CD4-positive, CD25-positive, alpha-beta regulatory T cell (primary cell): Measurements from ENCODE around the gene TMEM127. TPM values are rescaled to one million over a fixed set of nuclear protein-coding genes. Genes with fewer than 3 reads are reported as not detected.
A peak's percentile ranks its signal among the peaks of the same experiment; 100 is the strongest.

Experiments
- ATAC-seq, 2 donors: fragments of 150-1000 bp; cut with Tn5 transposase; one replicate each; pipeline ENCODE4 v1.10.0; 2021; ENCODE audit warnings: low read depth in 2 of 2, moderate number of reproducible peaks in 2 of 2, moderate library complexity in 1 of 2
- DNase-seq, 3 donors: peaks; one replicate each; pipeline versions ENCODE4 v3.0.0 to v3.0.0-alpha.2; 2012 to 2022; ENCODE audit warnings: mixed read lengths in 1 of 3
- H3K27ac ChIP-seq: one replicate; pipeline ENCODE4 v1.7.0; 2013; ENCODE audit warnings: mild to moderate bottlenecking, low read length; ENCODE audit not compliant: insufficient read depth, poor library complexity, severe bottlenecking
- H3K27me3 ChIP-seq: one replicate; pipeline ENCODE4 v1.7.0; 2013; ENCODE audit warnings: low read length; ENCODE audit not compliant: control insufficient read depth, insufficient read depth
- H3K36me3 ChIP-seq: one replicate; pipeline ENCODE4 v1.7.0; 2013; ENCODE audit warnings: mild to moderate bottlenecking, low read length, moderate library complexity; ENCODE audit not compliant: control insufficient read depth, insufficient read depth
- H3K4me1 ChIP-seq: 2 replicates; pipeline ENCODE4 v1.7.0; 2013; ENCODE audit warnings: mild to moderate bottlenecking, low read length; ENCODE audit not compliant: insufficient read depth, control insufficient read depth, poor library complexity, severe bottlenecking
- H3K4me3 ChIP-seq: one replicate; pipeline ENCODE4 v1.7.0; 2013; ENCODE audit warnings: low read depth, mild to moderate bottlenecking, low read length, moderate library complexity
- H3K9me3 ChIP-seq, 2 experiments: 1 replicate in 1 of 2; 2 replicates in 1 of 2; pipeline ENCODE4 v1.7.0; 2013; ENCODE audit warnings: low read length in 2 of 2, mild to moderate bottlenecking in 1 of 2, moderate library complexity in 1 of 2; ENCODE audit not compliant: control insufficient read depth in 2 of 2
- H3K27ac Mint-ChIP-seq, 3 donors: one replicate each; pipeline ENCODE4 v1.8.0; 2020 to 2022; ENCODE audit warnings: mild to moderate bottlenecking in 3 of 3, mixed read lengths in 3 of 3, moderate library complexity in 2 of 3
- H3K27me3 Mint-ChIP-seq: one replicate; pipeline ENCODE4 v1.8.0; 2022; ENCODE audit warnings: mild to moderate bottlenecking, mixed read lengths
- H3K36me3 Mint-ChIP-seq: one replicate; pipeline ENCODE4 v1.8.0; 2020; ENCODE audit warnings: mixed read lengths
- H3K4me1 Mint-ChIP-seq, 4 donors: one replicate each; pipeline ENCODE4 v1.8.0; 2020 to 2022; ENCODE audit warnings: mixed read lengths in 4 of 4, mild to moderate bottlenecking in 1 of 4
- H3K4me3 Mint-ChIP-seq, 4 donors: one replicate each; pipeline ENCODE4 v1.8.0; 2020 to 2022; ENCODE audit warnings: mild to moderate bottlenecking in 4 of 4, mixed read lengths in 4 of 4, moderate library complexity in 3 of 4
- H3K9me3 Mint-ChIP-seq, 7 donors: one replicate each; pipeline ENCODE4 v1.8.0; 2020 to 2022; ENCODE audit warnings: mixed read lengths in 7 of 7, mild to moderate bottlenecking in 3 of 7, moderate library complexity in 2 of 7
- polyA plus RNA-seq, 4 donors: library from polyadenylated mRNA; unstranded; fragments of 300-500 nt; fragmentation: Illumina TruSeq; gene quantifications; one replicate each; pipeline ENCODE4 v1.2.3, GENCODE V29; 2021
- total RNA-seq: library from RNA; stranded (reverse); gene quantifications from one replicate; pipeline ENCODE4 v1.2.3, GENCODE V29; 2022

The TMEM127 gene
- total and polyA plus RNA-seq, 5 donors from 2014 or later: 27.6 to 54.3 (median 37.5) TPM

DNA sequence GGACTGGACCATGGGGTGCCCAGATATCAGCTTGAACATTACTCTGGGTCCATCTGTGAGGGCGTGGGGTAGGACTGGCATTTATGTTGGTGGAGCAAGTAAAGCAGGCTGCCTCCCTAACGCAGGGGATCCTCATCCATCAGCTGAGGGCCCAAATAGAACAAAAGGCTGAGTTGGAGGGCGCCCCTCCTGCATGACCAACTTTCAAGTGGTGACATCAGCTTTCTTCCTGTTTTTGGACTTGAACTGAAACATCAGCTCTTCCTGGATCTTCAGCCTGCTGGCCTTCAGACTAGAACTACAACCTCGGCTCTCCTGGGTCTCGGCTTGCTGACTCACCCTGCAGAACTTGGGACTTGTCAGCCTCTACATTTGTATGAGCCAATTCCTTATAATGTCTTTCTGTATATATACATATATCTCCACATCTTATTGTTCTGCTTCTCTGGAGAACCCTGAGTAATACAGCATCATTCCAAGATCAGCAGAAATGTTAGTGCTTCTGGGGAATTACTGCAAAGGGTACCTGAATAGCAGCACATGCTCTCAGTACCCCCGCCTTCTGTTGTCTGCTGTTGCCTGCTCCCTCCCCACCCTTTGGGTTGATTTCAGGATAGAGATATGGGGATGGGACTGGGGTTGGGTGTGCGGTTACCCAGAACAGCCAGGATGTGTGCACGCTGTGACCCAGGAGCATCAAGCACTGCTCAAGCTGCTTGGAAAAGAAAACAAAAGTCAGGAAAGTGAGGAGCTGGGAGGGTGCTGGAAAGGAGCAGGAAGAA lies 20.0 kb downstream of the TMEM127 start:
- no peak overlapping the region for H3K27ac ChIP-seq
- H3K36me3 ChIP-seq: no peaks in the 10 kb centered on the region
- Mint-ChIP-seq H3K9me3 (peaks cover 0 to 1% (median 0%) of the 10 kb centered on the region in 7 donors), H3K36me3 (peaks cover 6% of the 10 kb centered on the region), H3K27me3 (no peaks in the 10 kb centered on the region), H3K4me1 (peaks cover 24 to 57% (median 40%) of the 10 kb centered on the region in 4 donors), H3K27ac (peak overlapping the region; percentile 71 to 92 (median 86)), H3K4me3 (peak overlapping the region in 2 of 4 donors; percentile 1 to 26)
- ATAC-seq (no peak), DNase-seq (peak in 1 of 3 donors; percentile 44)
- peaks cover 29% of the 10 kb centered on the region for H3K4me1 ChIP-seq
- no peak overlapping the region for H3K4me3 ChIP-seq
- H3K27me3 ChIP-seq: no peaks in the 10 kb centered on the region
- H3K9me3 ChIP-seq: no peaks in the 10 kb centered on the region

DNA sequence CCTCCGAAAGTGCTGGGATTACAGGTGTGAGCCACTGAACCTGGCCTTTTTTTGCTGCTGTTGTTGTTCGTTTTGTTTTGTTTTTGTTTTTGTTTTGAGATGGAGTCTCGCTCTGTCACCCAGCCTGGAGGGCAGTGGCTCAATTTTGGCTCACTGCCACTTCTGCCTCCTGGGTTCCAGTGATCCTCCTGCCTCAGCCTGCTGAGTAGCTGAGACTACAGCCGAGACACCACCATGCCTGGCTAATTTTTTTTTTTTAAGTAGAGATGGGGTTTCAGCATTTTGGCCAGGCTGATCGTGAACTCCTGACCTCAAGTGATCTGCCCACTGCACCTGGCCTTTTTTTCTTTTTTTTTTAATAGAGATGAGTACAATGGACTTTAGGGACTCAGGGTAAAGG lies 22.0 kb downstream of the TMEM127 start:
- Histone ChIP-seq H3K27ac (no peak overlapping the region), H3K27me3 (no peaks in the 10 kb centered on the region), H3K4me1 (peaks cover 30% of the 10 kb centered on the region), H3K9me3 (no peaks in the 10 kb centered on the region), H3K36me3 (no peaks in the 10 kb centered on the region), H3K4me3 (no peak overlapping the region)
- no peak overlapping the region for H3K27ac Mint-ChIP-seq
- no peaks in the 10 kb centered on the region for H3K9me3 Mint-ChIP-seq
- DNase-seq (no peak), ATAC-seq (no peak)
- H3K4me3 Mint-ChIP-seq: peak overlapping the region in 1 of 4 donors; percentile 21
- no peaks in the 10 kb centered on the region for H3K27me3 Mint-ChIP-seq
- H3K4me1 Mint-ChIP-seq: peaks cover 20 to 60% (median 40%) of the 10 kb centered on the region in 4 donors
- peaks cover 6% of the 10 kb centered on the region for H3K36me3 Mint-ChIP-seq

DNA sequence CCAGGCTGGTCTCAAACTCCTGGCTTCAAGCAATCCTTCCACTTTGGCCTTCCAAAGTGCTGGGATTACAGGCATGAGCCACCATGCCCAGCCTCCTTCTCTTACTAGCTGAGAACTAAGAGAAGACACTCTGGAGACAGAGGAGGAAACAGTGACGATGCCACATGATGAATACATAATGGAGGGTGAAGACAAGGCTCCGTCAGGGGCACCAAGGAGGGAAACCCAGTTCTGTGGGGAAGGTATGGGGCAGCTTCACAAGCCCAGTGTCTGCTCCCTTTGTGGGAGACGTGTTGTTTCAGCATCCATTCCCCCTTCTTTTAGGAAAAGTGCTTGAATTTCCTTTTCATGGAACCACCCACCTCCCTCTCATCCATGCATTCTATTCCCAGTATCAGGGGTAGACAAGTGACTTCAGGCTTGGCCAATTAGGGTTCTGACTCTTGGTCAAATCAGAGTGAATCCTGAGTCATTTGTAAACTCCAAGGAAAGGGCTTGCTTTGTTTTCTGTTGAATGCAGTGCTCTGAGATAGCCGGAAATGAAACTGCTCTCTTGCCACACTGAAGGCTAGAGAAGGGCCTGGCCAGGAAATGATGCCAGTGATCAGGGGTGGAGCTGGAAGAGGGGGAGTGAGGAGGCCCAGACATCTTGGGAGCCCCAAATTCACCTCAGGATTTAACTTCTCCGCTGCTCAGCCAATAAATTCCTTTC lies 23.7 kb downstream of the TMEM127 start:
- Mint-ChIP-seq H3K27me3 (no peaks in the 10 kb centered on the region), H3K9me3 (no peaks in the 10 kb centered on the region), H3K4me3 (peak overlapping the region; percentile 48 to 86 (median 74)), H3K36me3 (peaks cover 3% of the 10 kb centered on the region), H3K4me1 (peaks cover 20 to 52% (median 37%) of the 10 kb centered on the region in 4 donors), H3K27ac (peak overlapping the region; percentile 97 to 98 (median 97))
- Histone ChIP-seq H3K27ac (peak overlapping the region; percentile 82), H3K4me3 (peak overlapping the region; percentile 79), H3K4me1 (peaks cover 30% of the 10 kb centered on the region), H3K27me3 (no peaks in the 10 kb centered on the region), H3K9me3 (no peaks in the 10 kb centered on the region), H3K36me3 (no peaks in the 10 kb centered on the region)
- DNase-seq (peak; percentile 23 to 88 (median 41)), ATAC-seq (peak; percentile 81 to 87)

DNA sequence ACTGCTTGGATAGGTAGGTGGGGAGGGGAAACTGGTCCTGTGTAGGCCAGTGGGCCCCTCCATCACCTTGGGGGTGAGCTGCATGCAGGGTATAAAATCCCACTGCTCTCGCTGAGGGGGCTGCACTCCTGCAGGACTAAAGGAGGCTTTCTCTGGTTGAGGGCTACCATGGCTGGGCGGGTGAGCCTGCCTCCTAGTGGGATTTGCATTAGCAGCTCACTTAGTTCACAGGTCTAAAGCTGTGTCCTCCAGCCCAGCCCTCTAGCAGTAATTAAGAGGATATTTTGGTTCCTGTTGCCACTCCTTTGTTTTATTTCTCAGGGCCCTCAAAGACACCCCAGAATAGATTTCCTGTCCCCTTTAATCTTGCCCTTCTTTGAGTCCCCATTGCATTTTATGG lies 24.6 kb downstream of the TMEM127 start:
- peaks cover 4% of the 10 kb centered on the region for H3K36me3 Mint-ChIP-seq
- no peaks in the 10 kb centered on the region for H3K27me3 Mint-ChIP-seq
- Histone ChIP-seq H3K36me3 (no peaks in the 10 kb centered on the region), H3K27me3 (no peaks in the 10 kb centered on the region), H3K9me3 (no peaks in the 10 kb centered on the region), H3K27ac (peak overlapping the region; percentile 82), H3K4me3 (peak overlapping the region; percentile 79), H3K4me1 (peaks cover 24% of the 10 kb centered on the region)
- H3K4me1 Mint-ChIP-seq: peaks cover 20 to 44% (median 33%) of the 10 kb centered on the region in 4 donors
- peak in 1 of 3 donors; percentile 25 for DNase-seq
- ATAC-seq: no peak
- H3K9me3 Mint-ChIP-seq: no peaks in the 10 kb centered on the region
- peak overlapping the region in 3 of 4 donors; percentile 48 to 75 (median 72) for H3K4me3 Mint-ChIP-seq
- peak overlapping the region; percentile 97 to 98 (median 97) for H3K27ac Mint-ChIP-seq

DNA sequence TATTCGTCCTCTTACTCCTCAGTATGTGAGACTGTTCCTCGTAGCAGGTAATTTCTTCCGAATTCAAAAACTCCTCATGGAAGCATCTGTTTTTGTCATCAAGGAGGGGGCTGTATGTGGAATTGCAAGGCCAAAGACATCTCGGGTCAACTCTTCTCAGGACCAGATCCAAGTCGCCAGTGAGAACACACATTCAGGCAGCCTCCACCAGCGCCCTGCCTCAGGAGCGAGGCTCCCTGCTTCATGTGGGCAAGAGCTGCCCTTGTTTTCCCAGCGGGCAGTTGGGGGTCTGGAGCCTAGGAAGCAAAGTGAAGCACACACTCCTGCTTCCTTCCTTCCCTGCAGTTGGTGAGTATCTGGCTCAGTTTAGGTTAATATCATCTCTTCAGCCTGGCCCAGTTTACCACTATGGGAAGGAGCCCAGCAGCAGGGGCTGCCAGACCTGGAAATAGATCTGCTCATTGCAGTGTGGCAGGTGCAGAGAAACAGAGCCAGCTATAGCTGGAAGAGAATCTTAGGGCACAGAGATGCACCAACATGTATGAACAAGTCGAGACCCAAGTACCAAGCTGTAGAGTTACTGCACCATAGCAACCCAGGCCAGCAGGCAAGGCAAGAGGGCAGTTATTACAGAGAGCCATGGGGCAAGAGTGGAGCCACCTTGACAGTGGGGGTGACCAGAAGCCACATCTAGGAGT lies 25.3 kb downstream of the TMEM127 start:
- Mint-ChIP-seq H3K4me1 (peaks cover 15 to 37% (median 26%) of the 10 kb centered on the region in 4 donors), H3K27me3 (no peaks in the 10 kb centered on the region), H3K9me3 (no peaks in the 10 kb centered on the region), H3K27ac (peak overlapping the region; percentile 97 to 98 (median 97)), H3K36me3 (peaks cover 6% of the 10 kb centered on the region), H3K4me3 (peak overlapping the region in 2 of 4 donors; percentile 48 to 59)
- ATAC-seq (no peak), DNase-seq (no peak)
- Histone ChIP-seq H3K4me1 (peaks cover 24% of the 10 kb centered on the region), H3K36me3 (no peaks in the 10 kb centered on the region), H3K27me3 (no peaks in the 10 kb centered on the region), H3K4me3 (no peak overlapping the region), H3K9me3 (no peaks in the 10 kb centered on the region), H3K27ac (no peak overlapping the region)

DNA sequence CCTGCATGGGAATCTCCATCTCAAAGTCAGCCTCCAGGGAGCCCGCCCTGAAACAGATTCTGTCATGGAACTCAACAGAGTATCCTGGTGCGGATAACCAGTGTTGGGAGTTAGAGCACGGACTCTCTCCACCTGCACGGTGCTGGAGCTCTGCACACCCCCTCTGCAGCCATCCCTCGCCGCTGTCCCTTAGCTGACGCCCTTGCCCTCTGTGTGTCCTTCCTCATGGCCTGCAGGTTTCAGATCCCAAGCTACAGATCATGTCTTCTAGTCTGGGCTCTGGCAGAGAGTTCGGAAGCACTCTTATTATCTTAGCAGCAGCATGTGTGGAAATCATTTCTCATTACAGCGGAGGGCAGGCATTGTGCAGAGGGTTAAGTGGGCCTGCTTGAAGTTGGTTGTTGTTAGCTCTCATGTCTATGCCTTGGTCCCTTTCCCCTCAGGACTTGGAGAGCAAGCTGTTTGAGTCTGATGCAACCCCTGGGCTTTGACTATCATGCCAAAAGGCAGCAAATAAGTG lies 26.0 kb downstream of the TMEM127 start:
- H3K27ac Mint-ChIP-seq: peak overlapping the region in 2 of 3 donors; percentile 18 to 97
- Histone ChIP-seq H3K4me3 (no peak overlapping the region), H3K4me1 (peaks cover 24% of the 10 kb centered on the region), H3K9me3 (no peaks in the 10 kb centered on the region), H3K36me3 (no peaks in the 10 kb centered on the region), H3K27me3 (no peaks in the 10 kb centered on the region), H3K27ac (no peak overlapping the region)
- peaks cover 6% of the 10 kb centered on the region for H3K36me3 Mint-ChIP-seq
- H3K27me3 Mint-ChIP-seq: no peaks in the 10 kb centered on the region
- DNase-seq (no peak), ATAC-seq (no peak)
- no peaks in the 10 kb centered on the region for H3K9me3 Mint-ChIP-seq
- peak overlapping the region in 1 of 4 donors; percentile 55 for H3K4me3 Mint-ChIP-seq
- peaks cover 14 to 32% (median 22%) of the 10 kb centered on the region in 4 donors for H3K4me1 Mint-ChIP-seq

DNA sequence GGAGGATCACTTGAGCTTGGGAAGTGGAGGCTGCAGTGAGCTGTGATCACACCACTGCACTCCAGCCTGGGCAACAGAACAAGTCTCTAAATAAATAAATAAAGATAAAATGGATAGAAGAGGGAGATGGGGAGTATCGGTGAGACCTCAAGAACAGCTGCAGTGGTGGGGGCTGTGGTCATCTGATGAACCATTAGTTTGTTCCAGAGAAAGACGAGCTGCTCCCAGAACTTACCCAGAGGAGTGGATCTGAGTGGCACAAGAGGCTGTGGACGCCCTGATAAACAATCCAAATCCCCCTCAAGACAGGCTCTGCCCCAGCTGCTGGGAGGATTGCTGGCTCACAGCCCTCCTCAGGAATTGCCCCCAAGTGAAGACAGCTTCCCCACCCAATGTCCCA lies 26.7 kb downstream of the TMEM127 start:
- Histone ChIP-seq H3K27ac (no peak overlapping the region), H3K36me3 (no peaks in the 10 kb centered on the region), H3K4me3 (no peak overlapping the region), H3K9me3 (no peaks in the 10 kb centered on the region), H3K27me3 (no peaks in the 10 kb centered on the region), H3K4me1 (peaks cover 24% of the 10 kb centered on the region)
- H3K27me3 Mint-ChIP-seq: no peaks in the 10 kb centered on the region
- ATAC-seq (no peak), DNase-seq (no peak)
- no peak overlapping the region for H3K27ac Mint-ChIP-seq
- peaks cover 14 to 31% (median 21%) of the 10 kb centered on the region in 4 donors for H3K4me1 Mint-ChIP-seq
- H3K36me3 Mint-ChIP-seq: peaks cover 6% of the 10 kb centered on the region
- no peaks in the 10 kb centered on the region for H3K9me3 Mint-ChIP-seq
- H3K4me3 Mint-ChIP-seq: no peak overlapping the region
